Caki2 (cell line): ENCODE measurements around the gene CPB1. TPM values are rescaled to one million over a fixed set of nuclear protein-coding genes. Genes with fewer than 3 reads are reported as not detected.

Experiments
- DNase-seq: peaks from one replicate; pipeline ENCODE4 v3.0.0-alpha.2; 2015; ENCODE audit warnings: low read depth
- in situ Hi-C: cut with HindIII; loops from 2 replicates; pipeline ENCODE4 v1.10.0; 2016; ENCODE audit warnings: low sequenced_read_pairs, low pct_unique_long_range_greater_than_20kb, mixed read lengths
- total RNA-seq: library from RNA; depleted of rRNA; stranded (reverse); fragments of >200 nt; shearing (Covaris generic); gene quantifications from 2 replicates; pipeline ENCODE4 v1.2.3, GENCODE V29; 2014; ENCODE audit warnings: low replicate concordance

Gene CPB1
- total RNA-seq, 1 experiment from 2014 or later = not detected

DNA sequence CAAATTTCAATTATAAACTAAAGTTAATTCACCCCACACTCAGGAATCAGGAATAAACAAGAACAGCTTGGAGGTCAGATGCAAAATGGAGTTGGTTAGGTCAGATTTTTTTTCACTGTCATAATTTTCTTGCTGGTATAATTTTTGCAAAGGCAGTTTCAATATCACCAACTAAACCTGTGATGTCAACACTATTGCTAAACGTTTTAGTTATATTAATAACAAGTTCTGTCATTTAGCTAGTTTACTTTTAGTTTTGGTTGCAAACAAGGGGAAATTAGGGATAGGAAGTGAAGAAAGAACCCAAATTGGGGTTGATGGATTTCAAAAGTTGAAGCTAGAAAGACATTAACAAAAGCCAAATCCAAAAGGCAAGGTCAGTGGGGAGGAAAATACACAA, 4.6 kb upstream of the CPB1 start:
- DNase-seq = no peak
- in situ Hi-C loops = no loop called here

DNA sequence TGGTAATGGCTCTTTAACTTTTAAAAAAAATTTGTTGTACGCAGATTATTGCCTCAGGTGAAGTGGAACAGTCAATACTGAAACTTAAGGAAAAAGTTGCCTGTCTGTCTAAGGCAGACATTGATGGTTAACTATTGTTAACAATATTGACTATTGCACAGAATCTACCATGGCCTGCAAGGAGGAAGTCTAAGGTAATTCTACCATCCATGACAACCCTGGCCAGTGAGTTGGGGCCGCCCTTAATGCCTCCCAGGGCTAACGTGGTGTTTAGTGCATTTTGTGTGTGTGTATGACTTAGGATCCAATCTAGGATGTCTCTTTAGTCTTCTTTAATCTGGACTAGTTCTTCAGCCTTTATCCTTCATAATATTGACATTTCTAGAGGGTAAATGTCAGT, 2.1 kb upstream of the CPB1 start:
- DNase-seq = no peak
- in situ Hi-C loops = no loop called here

DNA sequence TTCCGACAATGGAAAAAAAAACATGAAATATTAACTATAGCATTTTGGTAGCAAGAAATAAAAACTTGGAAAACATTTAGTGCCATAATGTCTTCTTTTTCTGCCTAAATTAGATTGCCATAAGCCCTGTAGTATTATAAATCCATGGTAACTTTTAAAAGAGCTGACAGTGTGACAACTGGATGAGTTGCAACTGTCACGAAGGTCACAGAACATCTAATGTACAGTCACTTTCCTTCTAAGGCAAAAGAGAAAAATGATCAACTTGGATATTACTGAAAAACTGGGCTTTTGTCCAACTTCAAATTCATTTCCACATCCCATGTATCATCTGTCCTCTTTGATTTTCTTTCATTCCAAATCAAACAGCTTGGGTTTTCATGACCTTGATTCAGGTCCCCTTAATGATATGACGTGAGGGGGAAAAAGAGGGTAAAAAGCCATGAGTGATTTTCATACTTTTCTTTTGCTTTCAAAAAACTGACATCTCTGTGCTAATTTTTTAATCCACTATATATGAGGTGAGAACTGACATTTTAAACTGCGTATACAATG, 602 bp downstream of the CPB1 start:
- in situ Hi-C loops = no loop called here
- no peak for DNase-seq

DNA sequence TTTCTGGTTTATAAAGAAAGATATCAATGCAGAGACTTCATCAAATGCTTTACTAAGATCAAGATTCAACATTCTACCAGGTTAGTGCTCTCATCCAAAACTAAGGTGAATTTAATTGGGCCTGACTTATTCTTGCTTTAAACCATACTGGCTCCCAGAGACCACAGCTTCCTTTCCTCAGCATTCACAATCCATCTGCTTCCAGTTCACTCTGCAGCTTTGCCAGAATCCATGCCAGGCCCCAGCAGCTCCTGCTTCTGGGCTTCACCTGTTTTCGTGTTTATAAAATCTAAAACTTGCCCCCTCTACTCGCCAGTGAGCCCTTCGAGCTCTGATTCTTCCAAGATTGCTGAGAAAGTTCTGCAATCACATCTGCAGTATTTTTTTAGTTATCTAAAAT, 2.3 kb downstream of the CPB1 start:
- in situ Hi-C loops = no loop called here
- DNase-seq = no peak

DNA sequence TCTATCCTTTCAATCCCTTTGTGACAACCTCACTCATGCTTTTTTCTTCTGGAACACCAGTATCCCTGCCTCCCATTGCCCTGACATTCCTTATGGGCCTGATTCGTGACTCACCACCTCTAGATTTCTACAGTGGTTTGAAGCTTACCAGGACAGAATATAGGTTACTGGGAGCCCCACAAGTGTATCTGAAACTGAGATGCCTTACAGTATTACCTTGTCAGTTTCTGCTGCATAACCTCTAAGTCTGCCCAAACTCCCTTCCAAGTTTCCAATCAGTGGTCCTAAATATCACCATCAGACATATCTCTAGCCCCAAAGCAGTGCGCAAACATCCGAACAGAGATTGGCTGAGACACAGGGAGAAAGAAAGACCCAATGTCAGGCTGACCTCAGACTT, 5.6 kb downstream of the CPB1 start:
- DNase-seq = no peak
- in situ Hi-C loops = no loop called here

DNA sequence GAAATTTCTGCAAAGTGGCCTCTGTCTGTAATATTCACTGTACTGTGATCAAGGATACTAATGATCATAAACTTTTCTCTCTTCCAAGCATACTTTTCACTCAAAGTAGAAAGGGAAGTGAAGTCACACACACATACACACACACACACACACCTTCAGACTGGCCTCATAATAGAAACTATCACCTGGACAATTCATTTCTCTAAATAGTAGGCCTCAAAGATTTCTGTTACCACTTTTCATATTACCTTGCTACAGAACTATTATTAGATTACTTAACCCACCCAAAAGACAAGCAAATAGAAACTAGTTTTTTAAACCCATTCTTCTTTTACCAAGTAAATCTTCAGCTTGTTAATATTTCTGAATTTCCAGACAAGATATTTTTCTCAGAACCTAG, 12.2 kb downstream of the CPB1 start:
- no peak for DNase-seq
- in situ Hi-C loops = no loop called here

DNA sequence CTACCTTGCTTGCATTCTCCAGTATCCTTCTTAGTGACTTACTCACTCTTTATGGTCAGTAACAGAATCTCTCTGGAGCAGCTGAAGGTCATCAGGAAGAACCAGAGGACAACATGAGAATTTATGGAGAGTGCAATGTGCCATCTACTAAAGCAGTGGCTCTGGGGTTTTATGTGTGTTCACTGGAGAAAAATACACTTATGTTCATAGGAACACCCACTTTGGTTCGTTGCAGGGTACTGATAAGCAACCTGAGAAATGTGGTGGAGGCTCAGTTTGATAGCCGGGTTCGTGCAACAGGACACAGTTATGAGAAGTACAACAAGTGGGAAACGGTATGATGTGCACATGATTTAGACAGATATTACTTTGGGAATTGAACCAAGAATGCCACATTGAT, 12.8 kb downstream of the CPB1 start:
- in situ Hi-C loops = no loop called here
- DNase-seq = no peak

- in situ Hi-C loops = no loop called here
Measured at GRCh38 chr3:148845756-148846395, 18.3 kb downstream of the CPB1 start.

GRCh38 chr3:148847351-148847750, 19.7 kb downstream of the CPB1 start:
- no peak for DNase-seq

More at GRCh38 chr3:148845756-148846395, 18.3 kb downstream of the CPB1 start:
- no peak for DNase-seq

DNA sequence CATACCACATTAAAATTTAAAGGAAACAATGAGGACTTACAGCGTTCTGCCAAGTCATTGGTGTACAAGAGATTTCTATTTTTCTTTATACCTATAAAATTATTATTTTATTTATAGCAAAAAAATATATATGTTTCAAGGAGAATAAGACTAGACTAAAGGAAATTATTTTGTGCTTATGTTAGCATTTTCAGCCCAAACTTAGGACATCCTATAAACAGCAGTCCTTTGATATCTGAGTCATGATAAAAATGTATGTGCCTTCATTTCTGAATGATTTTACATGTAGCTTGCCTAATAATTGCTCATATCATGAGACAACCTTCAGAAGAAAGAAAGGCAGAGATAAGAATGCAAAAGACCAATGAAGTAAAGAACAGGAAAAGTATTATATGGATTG, 20.8 kb downstream of the CPB1 start:
- DNase-seq = no peak
- in situ Hi-C loops = no loop called here

More at GRCh38 chr3:148847351-148847750, 19.7 kb downstream of the CPB1 start:
- in situ Hi-C loops = no loop called here

DNA sequence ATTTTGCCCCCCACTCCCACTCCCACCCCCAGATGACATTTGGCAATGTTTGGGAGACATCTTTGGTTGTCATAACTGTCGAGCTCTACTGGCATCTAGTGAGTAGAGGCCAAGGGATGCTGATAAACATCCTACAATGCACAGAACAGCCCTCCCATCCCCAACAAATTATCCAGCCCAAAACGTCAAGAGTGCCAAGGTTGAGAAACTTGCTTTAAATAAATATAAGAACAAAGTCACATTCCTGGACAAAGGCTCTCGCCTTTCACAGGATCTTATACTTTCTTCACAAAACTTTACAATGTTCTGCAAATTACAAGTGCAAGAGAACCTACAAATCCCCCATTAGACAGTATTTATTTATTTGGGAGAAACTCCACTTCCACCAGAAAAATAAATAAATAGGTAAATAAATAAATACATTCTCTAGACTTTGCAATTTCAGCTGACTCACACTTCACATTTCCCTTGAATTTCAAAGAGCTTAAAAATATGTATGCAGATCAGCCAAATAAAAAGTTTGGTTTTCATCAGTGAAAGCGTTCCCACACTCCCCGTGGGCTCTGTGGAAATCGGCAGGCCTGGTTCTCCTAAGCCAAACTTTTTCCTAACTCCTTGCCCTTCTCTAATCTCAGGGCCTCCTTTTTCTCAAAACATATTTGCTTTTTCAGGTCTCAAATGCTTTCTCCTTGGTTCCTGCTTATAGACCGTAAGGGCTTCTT, 24.8 kb downstream of the CPB1 start:
- no peak for DNase-seq
- in situ Hi-C loops = no loop called here

GRCh38 chr3:148853076-148853475, 25.5 kb downstream of the CPB1 start:
- in situ Hi-C loops = no loop called here
- no peak for DNase-seq

DNA sequence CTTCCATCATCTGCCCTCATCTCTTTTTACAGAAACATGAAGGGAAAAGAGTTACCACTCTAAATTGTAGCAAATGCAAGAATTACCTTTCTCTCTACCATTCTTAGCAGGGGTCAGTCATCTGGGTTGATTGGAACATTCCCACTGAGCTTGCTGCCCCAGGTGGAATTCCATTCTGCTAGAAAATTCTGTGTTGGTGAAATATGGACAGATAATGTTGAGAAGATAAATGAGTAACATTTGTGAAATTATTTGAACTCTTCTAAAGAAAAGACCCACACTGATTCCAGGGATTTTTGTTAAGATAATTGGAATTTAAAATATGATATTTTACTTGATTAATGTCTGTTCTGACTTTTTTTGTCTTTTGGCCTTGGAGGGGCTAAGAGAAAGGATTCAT, 26.4 kb downstream of the CPB1 start:
- in situ Hi-C loops = no loop called here

GRCh38 chr3:148856384-148856783, 28.8 kb downstream of the CPB1 start:
- in situ Hi-C loops = no loop called here
- DNase-seq = no peak

More for the DNA sequence above, 26.4 kb downstream of the CPB1 start:
- no peak for DNase-seq

DNA sequence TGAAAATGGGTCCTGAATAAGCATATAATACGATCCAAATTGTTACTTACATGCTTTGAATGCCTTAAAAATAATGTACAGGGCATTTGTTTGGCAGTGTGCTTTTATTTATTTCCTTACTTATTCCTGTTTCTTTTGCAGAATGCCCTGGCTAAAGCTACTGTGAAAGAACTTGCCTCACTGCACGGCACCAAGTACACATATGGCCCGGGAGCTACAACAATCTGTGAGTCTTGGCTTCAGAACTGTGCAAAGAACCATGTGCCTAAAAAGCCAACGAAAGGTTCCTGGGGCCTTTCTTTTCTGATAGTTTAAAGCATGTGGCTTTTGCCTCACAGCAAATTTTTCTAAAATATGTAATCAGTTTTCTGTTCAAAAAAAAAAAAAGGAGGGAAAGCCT, 29.7 kb downstream of the CPB1 start:
- in situ Hi-C loops = no loop called here
- no peak for DNase-seq

DNA sequence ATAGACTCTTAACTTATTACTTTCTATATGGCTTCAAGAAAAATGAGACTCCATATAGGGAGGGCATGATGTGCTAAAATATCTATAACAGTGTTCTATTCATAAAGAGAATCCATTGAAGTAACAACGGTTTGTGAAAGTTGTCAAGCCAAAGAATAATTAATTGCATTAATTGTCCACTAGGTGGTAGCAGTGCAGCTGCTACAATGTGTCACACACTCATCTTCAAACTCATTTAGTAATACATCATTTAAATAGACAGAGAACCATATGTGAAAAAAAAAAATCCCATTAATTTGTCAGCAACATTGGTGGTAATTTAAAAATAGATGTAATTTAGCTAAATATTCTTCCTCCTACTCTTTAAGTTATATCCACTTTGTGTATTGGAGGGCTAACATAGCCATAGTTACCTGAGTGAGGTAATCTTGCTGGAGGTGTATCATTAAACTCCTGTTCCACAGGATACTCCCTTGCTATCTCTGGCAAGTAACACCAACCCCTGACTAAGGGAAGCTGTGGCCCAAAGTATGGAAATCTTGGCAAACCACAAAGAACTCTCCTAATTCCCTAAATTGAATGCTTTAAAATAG, 33.8 kb downstream of the CPB1 start:
- DNase-seq = peak; percentile 23
- in situ Hi-C loops = no loop called here

DNA sequence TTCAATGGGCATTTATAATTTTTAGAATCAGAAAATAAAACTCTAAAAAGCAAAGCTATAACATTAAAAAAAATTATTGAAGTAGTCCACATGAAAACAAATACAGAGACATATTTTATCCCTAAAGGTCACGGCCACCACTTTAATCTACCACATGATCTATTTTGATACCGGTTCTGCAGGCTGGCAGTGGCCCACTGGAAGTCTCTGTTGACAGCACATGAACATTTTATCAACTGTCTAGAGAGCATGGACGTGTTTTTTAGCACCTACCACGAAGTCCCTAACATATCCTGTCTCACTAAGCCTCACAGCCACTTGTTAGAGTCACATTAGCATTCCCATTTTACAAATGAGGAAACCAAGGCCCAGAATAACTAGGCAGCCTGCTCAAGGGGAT, 35.7 kb downstream of the CPB1 start:
- no peak for DNase-seq
- in situ Hi-C loops = no loop called here

DNA sequence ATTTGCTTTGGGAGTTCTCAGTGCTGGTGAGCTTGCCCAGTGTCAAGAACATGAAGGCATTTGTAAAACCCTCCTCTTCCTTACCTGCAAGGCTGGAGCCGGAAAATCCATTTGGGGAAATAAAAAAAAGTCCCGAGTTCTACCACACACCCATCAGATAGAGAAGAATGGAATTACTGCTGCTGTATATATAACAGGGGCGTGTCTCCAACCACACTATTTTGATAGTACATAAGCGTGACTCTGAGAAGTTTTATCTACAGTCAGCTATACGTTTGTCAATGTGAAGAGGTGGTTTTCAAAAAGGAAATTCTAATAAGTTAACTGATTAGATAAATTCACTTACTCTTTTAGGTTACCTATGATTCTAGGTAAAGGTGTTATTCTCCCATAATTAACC, 36.2 kb downstream of the CPB1 start:
- DNase-seq = no peak
- in situ Hi-C loops = no loop called here

DNA sequence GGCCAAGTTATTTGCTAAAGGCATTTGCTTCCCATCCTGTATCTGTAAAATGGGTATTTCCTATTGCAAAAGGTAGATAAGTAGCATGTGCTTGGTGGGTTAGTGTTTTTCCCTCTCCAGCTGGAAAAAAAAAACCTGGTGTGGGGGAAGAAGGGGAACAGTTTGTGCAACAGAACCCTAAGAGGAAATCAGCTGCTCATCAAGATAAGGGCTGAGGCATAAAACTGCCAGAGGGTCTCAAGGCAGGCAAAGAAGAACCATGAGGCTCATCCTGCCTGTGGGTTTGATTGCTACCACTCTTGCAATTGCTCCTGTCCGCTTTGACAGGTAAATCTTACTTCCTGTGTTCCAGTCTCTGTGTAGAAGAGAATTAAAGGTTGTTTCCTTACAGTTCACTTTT, 37.4 kb downstream of the CPB1 start, which contains the start of gene CPA3:
TSS of gene CPA3 (plus strand) at position 248 of the 400 bp plus-strand sequence. CDS start at position 260, 12 bp downstream.
- DNase-seq = no peak
- in situ Hi-C loops = no loop called here
